ENCODE measurements around the gene COX7C.

Gene COX7C

GRCh38 chr5:86664173-86664572 lies 46.4 kb downstream of the COX7C start:
- no peak for DNase-seq (ENCODE audit: low spot score)

GRCh38 chr5:86665984-86666760 lies 48.4 kb downstream of the COX7C start:
- DNase-seq (ENCODE audit: low spot score): no peak

- DNase-seq (ENCODE audit: low spot score): no peak
Observed at GRCh38 chr5:86666981-86667380, 49.2 kb downstream of the COX7C start.

All from AG20443 (cell line).